Type B pancreatic cell (in vitro differentiated cells): ENCODE measurements around the gene KIF26B. TPM values are rescaled to one million over a fixed set of nuclear protein-coding genes. Genes with fewer than 3 reads are reported as not detected.
"Not testable (repeated sequence)": the region's sequence is repeated elsewhere in the genome, so short reads cannot be mapped to it uniquely, and the experiment has no call there.

ENCODE experiments used
- DNase-seq: peaks from one replicate; pipeline ENCODE4 v3.0.0; 2021; ENCODE audit warnings: mixed read lengths; ENCODE audit not compliant: unreplicated experiment; ENCODE audit errors: extremely low spot score
- H3K27ac Mint-ChIP-seq: 2 replicates; pipeline ENCODE4 v1.8.0; 2021; ENCODE audit warnings: mild to moderate bottlenecking, mixed read lengths
- H3K27me3 Mint-ChIP-seq: 2 replicates; pipeline ENCODE4 v1.8.0; 2021; ENCODE audit warnings: mixed read lengths
- H3K36me3 Mint-ChIP-seq: 2 replicates; pipeline ENCODE4 v1.8.0; 2021; ENCODE audit warnings: mixed read lengths
- H3K4me1 Mint-ChIP-seq: one replicate; pipeline ENCODE4 v1.8.0; 2021; ENCODE audit warnings: mixed read lengths; ENCODE audit not compliant: unreplicated experiment
- H3K4me3 Mint-ChIP-seq: 2 replicates; pipeline ENCODE4 v1.8.0; 2021; ENCODE audit warnings: mild to moderate bottlenecking, mixed read lengths
- H3K9me3 Mint-ChIP-seq: 2 replicates; pipeline ENCODE4 v1.8.0; 2021; ENCODE audit warnings: mixed read lengths
- CTCF ChIP-seq: fragments of 200-600 bp; sonication (generic); conservative IDR thresholded peaks from 2 replicates; pipeline ENCODE4 v1.5.0; 2021; ENCODE audit warnings: antibody characterized with exemption, mild to moderate bottlenecking
- total RNA-seq: library from RNA; stranded (reverse); gene quantifications from 2 replicates; pipeline ENCODE4 v1.2.1, GENCODE V29; 2021; ENCODE audit warnings: low replicate concordance

The KIF26B gene
- total RNA-seq, 1 donor from 2014 or later, result 22.1 TPM

GRCh38 chr1:245693116-245693793 lies 538.5 kb downstream of the KIF26B start:
- TF ChIP-seq CTCF, result no peak
- H3K4me1 Mint-ChIP-seq, result peaks cover 14% of the 10 kb centered on the region

GRCh38 chr1:245693941-245694752 lies 539.4 kb downstream of the KIF26B start:
- TF ChIP-seq CTCF, result no peak
- peaks cover 4% of the 10 kb centered on the region for H3K27me3 Mint-ChIP-seq
- no peaks in the 10 kb centered on the region for H3K9me3 Mint-ChIP-seq
- H3K4me3 Mint-ChIP-seq, result no peak overlapping the region
- DNase-seq, result no peak
- H3K36me3 Mint-ChIP-seq, result peaks cover 3% of the 10 kb centered on the region
- no peak overlapping the region for H3K27ac Mint-ChIP-seq
- peaks cover 14% of the 10 kb centered on the region for H3K4me1 Mint-ChIP-seq

More at GRCh38 chr1:245693116-245693793, 538.5 kb downstream of the KIF26B start:
- no peak for DNase-seq
- H3K27me3 Mint-ChIP-seq, result peaks cover 4% of the 10 kb centered on the region
- no peaks in the 10 kb centered on the region for H3K9me3 Mint-ChIP-seq
- no peak overlapping the region for H3K27ac Mint-ChIP-seq
- H3K4me3 Mint-ChIP-seq, result no peak overlapping the region
- peaks cover 3% of the 10 kb centered on the region for H3K36me3 Mint-ChIP-seq

- Mint-ChIP-seq H3K27ac (no peak overlapping the region), H3K9me3 (no peaks in the 10 kb centered on the region), H3K4me1 (peaks cover 14% of the 10 kb centered on the region), H3K36me3 (peaks cover 3% of the 10 kb centered on the region), H3K27me3 (peaks cover 4% of the 10 kb centered on the region), H3K4me3 (no peak overlapping the region)
- DNase-seq, result no peak
- no peak for TF ChIP-seq CTCF
These were observed 540.0 kb downstream of the KIF26B start for GRCh38 chr1:245694753-245695195.

GRCh38 chr1:245695211-245695610 lies 540.4 kb downstream of the KIF26B start:
- TF ChIP-seq CTCF, result no peak
- Mint-ChIP-seq H3K36me3 (peaks cover 3% of the 10 kb centered on the region), H3K4me1 (peaks cover 14% of the 10 kb centered on the region), H3K4me3 (no peak overlapping the region), H3K9me3 (no peaks in the 10 kb centered on the region), H3K27me3 (peaks cover 4% of the 10 kb centered on the region), H3K27ac (no peak overlapping the region)
- DNase-seq, result no peak

- H3K4me1 Mint-ChIP-seq, result peaks cover 11% of the 10 kb centered on the region
These were observed 540.9 kb downstream of the KIF26B start for GRCh38 chr1:245695701-245696100.

GRCh38 chr1:245698116-245698515 lies 543.3 kb downstream of the KIF26B start:
- Mint-ChIP-seq H3K36me3 (peaks cover 8% of the 10 kb centered on the region), H3K27me3 (no peaks in the 10 kb centered on the region), H3K4me1 (peaks cover 6% of the 10 kb centered on the region), H3K4me3 (no peak overlapping the region), H3K27ac (no peak overlapping the region), H3K9me3 (no peaks in the 10 kb centered on the region)
- TF ChIP-seq CTCF, result no peak
- no peak for DNase-seq

More at GRCh38 chr1:245695701-245696100, 540.9 kb downstream of the KIF26B start:
- DNase-seq, H3K9me3 Mint-ChIP-seq, H3K4me3 Mint-ChIP-seq, H3K27me3 Mint-ChIP-seq, H3K27ac Mint-ChIP-seq, H3K36me3 Mint-ChIP-seq: not testable (repeated sequence)
